T-helper 2 cell (primary cell): ENCODE results near the gene RXFP1.
"Not testable (repeated sequence)": the region's sequence is repeated elsewhere in the genome, so short reads cannot be mapped to it uniquely, and the experiment has no call there.

Source experiments
- DNase-seq, 5 experiments: peaks; one replicate each; pipeline versions ENCODE4 v3.0.0 to v3.0.0-alpha.2; 2012 to 2022

Gene RXFP1

GRCh38 chr4:158621729-158622128 is 100.0 kb downstream of the RXFP1 start:
- DNase-seq = no peak

GRCh38 chr4:158622251-158622650 is 100.6 kb downstream of the RXFP1 start:
- no peak for DNase-seq

GRCh38 chr4:158624889-158625478 is 103.3 kb downstream of the RXFP1 start:
- peak in 1 of 5 experiments; percentile 31 for DNase-seq

GRCh38 chr4:158625544-158625943 is 103.9 kb downstream of the RXFP1 start:
- no peak for DNase-seq

GRCh38 chr4:158630893-158631292 is 109.2 kb downstream of the RXFP1 start:
- no peak for DNase-seq

- no peak for DNase-seq
Measured at GRCh38 chr4:158636619-158637018, 114.9 kb downstream of the RXFP1 start.

- DNase-seq = no peak
Measured at GRCh38 chr4:158644356-158644755, 122.7 kb downstream of the RXFP1 start.

- no peak for DNase-seq
Measured at GRCh38 chr4:158644760-158645159, 123.1 kb downstream of the RXFP1 start.

GRCh38 chr4:158649111-158649680 is 127.5 kb downstream of the RXFP1 start:
- DNase-seq = no peak

- DNase-seq = peak in 1 of 5 experiments; percentile 23
Measured at GRCh38 chr4:158652920-158653319, 131.2 kb downstream of the RXFP1 start.

- DNase-seq = no peak
Measured at GRCh38 chr4:158656439-158656838, 134.8 kb downstream of the RXFP1 start.

GRCh38 chr4:158657291-158657690 is 135.6 kb downstream of the RXFP1 start:
- no peak for DNase-seq

- not testable (repeated sequence) for DNase-seq
Measured at GRCh38 chr4:158663255-158663654, 141.6 kb downstream of the RXFP1 start.

GRCh38 chr4:158663707-158664625 is 142.3 kb downstream of the RXFP1 start:
- not testable (repeated sequence) for DNase-seq

GRCh38 chr4:158664806-158665205 is 143.1 kb downstream of the RXFP1 start:
- no peak for DNase-seq

- DNase-seq = no peak
Measured at GRCh38 chr4:158666892-158667291, 145.2 kb downstream of the RXFP1 start.

- peak in 3 of 5 experiments; percentile 2 to 62 (median 24) for DNase-seq
Measured at GRCh38 chr4:158667651-158668198, 146.0 kb downstream of the RXFP1 start.

GRCh38 chr4:158669310-158669709 is 147.6 kb downstream of the RXFP1 start:
- no peak for DNase-seq

- DNase-seq = peak; percentile 18 to 76 (median 32)
Measured at GRCh38 chr4:158670975-158671664, 149.4 kb downstream of the RXFP1 start.

GRCh38 chr4:158671665-158671914 is 149.9 kb downstream of the RXFP1 start, which contains the start of gene C4orf46:
Gene C4orf46 (minus strand): TSS chr4:158671887. CDS start chr4:158671801, 86 bp downstream.
- no peak for DNase-seq

GRCh38 chr4:158671915-158672806 is 150.5 kb downstream of the RXFP1 start, which contains the start of gene ETFDH:
Gene ETFDH (plus strand): TSS chr4:158672296. CDS start chr4:158672457, 161 bp downstream.
- DNase-seq = peak; percentile 95 to 100 (median 98)

- DNase-seq = no peak
Measured at GRCh38 chr4:158673633-158674032, 152.0 kb downstream of the RXFP1 start.
